ENCODE measurements around the gene SLC23A2.

The SLC23A2 gene

GRCh38 chr20:4848041-4848440 lies 153.3 kb downstream of the SLC23A2 start:
- DNase-seq: no peak
- in situ Hi-C loops (cut with HindIII; ENCODE audit: low pct_ligation_motif_present, low sequenced_read_pairs): no loop called here
- no peak for TF ChIP-seq CTCF (IDR thresholded peaks at IDR 0.05; ENCODE audit: low read depth, low read length, missing control alignments)
- Histone ChIP-seq H3K4me3 (ENCODE audit: low read depth, low read length) (no peak overlapping the region), H3K36me3 (replicated peaks) (no peaks in the 10 kb centered on the region), H3K27ac (no peak overlapping the region), H3K27me3 (replicated peaks) (no peaks in the 10 kb centered on the region)

- no peaks in the 10 kb centered on the region for H3K27me3 ChIP-seq (replicated peaks)
- no peak overlapping the region for H3K4me3 ChIP-seq (ENCODE audit: low read depth, low read length)
- H3K36me3 ChIP-seq (replicated peaks): no peaks in the 10 kb centered on the region
- in situ Hi-C loops (cut with HindIII; ENCODE audit: low pct_ligation_motif_present, low sequenced_read_pairs): no loop called here
- no peak for TF ChIP-seq CTCF (IDR thresholded peaks at IDR 0.05; ENCODE audit: low read depth, low read length, missing control alignments)
- no peak overlapping the region for H3K27ac ChIP-seq
- DNase-seq: no peak
These were observed 154.5 kb downstream of the SLC23A2 start for GRCh38 chr20:4846821-4847220.

GRCh38 chr20:4844751-4845465 lies 156.4 kb downstream of the SLC23A2 start:
- TF ChIP-seq CTCF (IDR thresholded peaks at IDR 0.05; ENCODE audit: low read depth, low read length, missing control alignments): no peak
- H3K27me3 ChIP-seq (replicated peaks): no peaks in the 10 kb centered on the region
- no peaks in the 10 kb centered on the region for H3K36me3 ChIP-seq (replicated peaks)
- in situ Hi-C loops (cut with HindIII; ENCODE audit: low pct_ligation_motif_present, low sequenced_read_pairs): no loop called here
- no peak for DNase-seq
- H3K4me3 ChIP-seq (ENCODE audit: low read depth, low read length): no peak overlapping the region
- no peak overlapping the region for H3K27ac ChIP-seq

- no peak for DNase-seq
- H3K4me3 ChIP-seq (ENCODE audit: low read depth, low read length): no peak overlapping the region
- no peak for TF ChIP-seq CTCF (IDR thresholded peaks at IDR 0.05; ENCODE audit: low read depth, low read length, missing control alignments)
- H3K27ac ChIP-seq: no peak overlapping the region
- in situ Hi-C loops (cut with HindIII; ENCODE audit: low pct_ligation_motif_present, low sequenced_read_pairs): no loop called here
- no peaks in the 10 kb centered on the region for H3K27me3 ChIP-seq (replicated peaks)
- H3K36me3 ChIP-seq (replicated peaks): no peaks in the 10 kb centered on the region
These were observed 157.0 kb downstream of the SLC23A2 start for GRCh38 chr20:4844325-4844724.

- no peak for DNase-seq
- Histone ChIP-seq H3K36me3 (replicated peaks) (no peaks in the 10 kb centered on the region), H3K4me3 (ENCODE audit: low read depth, low read length) (no peak overlapping the region), H3K27me3 (replicated peaks) (no peaks in the 10 kb centered on the region), H3K27ac (no peak overlapping the region)
- no peak for TF ChIP-seq CTCF (IDR thresholded peaks at IDR 0.05; ENCODE audit: low read depth, low read length, missing control alignments)
- in situ Hi-C loops (cut with HindIII; ENCODE audit: low pct_ligation_motif_present, low sequenced_read_pairs): no loop called here
These were observed 160.5 kb downstream of the SLC23A2 start for GRCh38 chr20:4840801-4841200.

GRCh38 chr20:4838526-4838925 lies 162.8 kb downstream of the SLC23A2 start:
- no peak overlapping the region for H3K27ac ChIP-seq
- in situ Hi-C loops (cut with HindIII; ENCODE audit: low pct_ligation_motif_present, low sequenced_read_pairs): no loop called here
- no peak for TF ChIP-seq CTCF (IDR thresholded peaks at IDR 0.05; ENCODE audit: low read depth, low read length, missing control alignments)
- no peaks in the 10 kb centered on the region for H3K27me3 ChIP-seq (replicated peaks)
- no peak for DNase-seq
- no peak overlapping the region for H3K4me3 ChIP-seq (ENCODE audit: low read depth, low read length)
- H3K36me3 ChIP-seq (replicated peaks): no peaks in the 10 kb centered on the region
